ENCODE data around the gene CELA3A.
"Not testable (repeated sequence)": the region's sequence is repeated elsewhere in the genome, so short reads cannot be mapped to it uniquely, and the experiment has no call there.

Gene CELA3A

GRCh38 chr1:21961799-21962198 lies 39.7 kb upstream of the CELA3A start:
- TF ChIP-seq CTCF (IDR thresholded peaks at IDR 0.05; ENCODE audit: extremely low read depth, insufficient read depth, missing control alignments): no peak
- in situ Hi-C loops (cut with MboI; ENCODE audit: low pct_unique_long_range_greater_than_20kb, low sequenced_read_pairs, unreplicated experiment): loop anchor here (25.0 kb wide), 1 partner anchor 249 kb away; no protein-coding TSS in a partner anchor

GRCh38 chr1:21963477-21964217 lies 37.8 kb upstream of the CELA3A start:
- in situ Hi-C loops (cut with MboI; ENCODE audit: low pct_unique_long_range_greater_than_20kb, low sequenced_read_pairs, unreplicated experiment): loop anchor here (25.0 kb wide), 1 partner anchor 251 kb away; no protein-coding TSS in a partner anchor
- DNase-seq (ENCODE audit: low spot score): peak; percentile 74
- peak; percentile 83 for TF ChIP-seq CTCF (IDR thresholded peaks at IDR 0.05; ENCODE audit: extremely low read depth, insufficient read depth, missing control alignments)

More at GRCh38 chr1:21961799-21962198, 39.7 kb upstream of the CELA3A start:
- no peak for DNase-seq (ENCODE audit: low spot score)

- no peak for TF ChIP-seq CTCF (IDR thresholded peaks at IDR 0.05; ENCODE audit: extremely low read depth, insufficient read depth, missing control alignments)
- no peak for DNase-seq (ENCODE audit: low spot score)
- in situ Hi-C loops (cut with MboI; ENCODE audit: low pct_unique_long_range_greater_than_20kb, low sequenced_read_pairs, unreplicated experiment): loop anchor here (25.0 kb wide), 1 partner anchor 254 kb away; no protein-coding TSS in a partner anchor
These were observed 35.0 kb upstream of the CELA3A start for GRCh38 chr1:21966247-21967000.

- in situ Hi-C loops (cut with MboI; ENCODE audit: low pct_unique_long_range_greater_than_20kb, low sequenced_read_pairs, unreplicated experiment): loop anchor here (25.0 kb wide), 1 partner anchor 255 kb away; no protein-coding TSS in a partner anchor
- not testable (repeated sequence) for DNase-seq (ENCODE audit: low spot score)
These were observed 34.2 kb upstream of the CELA3A start for GRCh38 chr1:21967216-21967615.

- not testable (repeated sequence) for DNase-seq (ENCODE audit: low spot score)
- in situ Hi-C loops (cut with MboI; ENCODE audit: low pct_unique_long_range_greater_than_20kb, low sequenced_read_pairs, unreplicated experiment): loop anchor here (25.0 kb wide), 1 partner anchor 257 kb away; no protein-coding TSS in a partner anchor
These were observed 32.4 kb upstream of the CELA3A start for GRCh38 chr1:21969066-21969465.

- not testable (repeated sequence) for DNase-seq (ENCODE audit: low spot score)
- in situ Hi-C loops (cut with MboI; ENCODE audit: low pct_unique_long_range_greater_than_20kb, low sequenced_read_pairs, unreplicated experiment): loop anchor here (25.0 kb wide), 1 partner anchor 258 kb away; no protein-coding TSS in a partner anchor
These were observed 30.9 kb upstream of the CELA3A start for GRCh38 chr1:21970523-21970922.

GRCh38 chr1:21972973-21973441 lies 28.4 kb upstream of the CELA3A start:
- in situ Hi-C loops (cut with MboI; ENCODE audit: low pct_unique_long_range_greater_than_20kb, low sequenced_read_pairs, unreplicated experiment): loop anchor here (25.0 kb wide), 1 partner anchor 261 kb away; no protein-coding TSS in a partner anchor
- DNase-seq (ENCODE audit: low spot score): not testable (repeated sequence)

- not testable (repeated sequence) for DNase-seq (ENCODE audit: low spot score)
- in situ Hi-C loops (cut with MboI; ENCODE audit: low pct_unique_long_range_greater_than_20kb, low sequenced_read_pairs, unreplicated experiment): loop anchor here (25.0 kb wide), 1 partner anchor 262 kb away; no protein-coding TSS in a partner anchor
These were observed 27.5 kb upstream of the CELA3A start for GRCh38 chr1:21973948-21974347.

GRCh38 chr1:21974699-21975098 lies 26.8 kb upstream of the CELA3A start:
- not testable (repeated sequence) for DNase-seq (ENCODE audit: low spot score)
- in situ Hi-C loops (cut with MboI; ENCODE audit: low pct_unique_long_range_greater_than_20kb, low sequenced_read_pairs, unreplicated experiment): loop anchor here (25.0 kb wide), 1 partner anchor 262 kb away; no protein-coding TSS in a partner anchor

GRCh38 chr1:21975296-21975695 lies 26.2 kb upstream of the CELA3A start:
- in situ Hi-C loops (cut with MboI; ENCODE audit: low pct_unique_long_range_greater_than_20kb, low sequenced_read_pairs, unreplicated experiment); DNase-seq (ENCODE audit: low spot score): not testable (repeated sequence)

GRCh38 chr1:21976703-21977239 lies 24.7 kb upstream of the CELA3A start, which contains the start of gene CELA3B:
Gene CELA3B, plus strand, starts transcription at chr1:21977022. Its CDS starts 18 bp downstream, at chr1:21977040.
- in situ Hi-C loops (cut with MboI; ENCODE audit: low pct_unique_long_range_greater_than_20kb, low sequenced_read_pairs, unreplicated experiment); DNase-seq (ENCODE audit: low spot score): not testable (repeated sequence)

- DNase-seq (ENCODE audit: low spot score); in situ Hi-C loops (cut with MboI; ENCODE audit: low pct_unique_long_range_greater_than_20kb, low sequenced_read_pairs, unreplicated experiment): not testable (repeated sequence)
These were observed 23.2 kb upstream of the CELA3A start for GRCh38 chr1:21978209-21978608.

GRCh38 chr1:21980515-21981220 lies 20.8 kb upstream of the CELA3A start:
- DNase-seq (ENCODE audit: low spot score); in situ Hi-C loops (cut with MboI; ENCODE audit: low pct_unique_long_range_greater_than_20kb, low sequenced_read_pairs, unreplicated experiment): not testable (repeated sequence)
